AG04450 (cell line): Measurements from ENCODE around the gene IGSF11. TPM values are rescaled to one million over a fixed set of nuclear protein-coding genes. Genes with fewer than 3 reads are reported as not detected.

Experiments used
- CTCF ChIA-PET: fragments of 300-600, 350-600 bp; formaldehyde crosslinking; extraction: SDS; loops from one replicate; lab custom pipeline; 2022; ENCODE audit warnings: antibody characterized with exemption, inconsistent platforms; lab: Charles Lee
- POLR2A ChIA-PET: fragments of 350-600 bp; formaldehyde crosslinking; extraction: SDS; loops from one replicate; lab custom pipeline; 2021; ENCODE audit warnings: antibody characterized with exemption, inconsistent platforms; lab: Yijun Ruan, JAX
- DNase-seq: peaks from one replicate; pipeline ENCODE4 v3.0.0-alpha.2; 2011; ENCODE audit warnings: low read depth, low spot score
- H3K27ac ChIP-seq: one replicate; pipeline ENCODE4 v1.5.1; 2012; ENCODE audit warnings: low read depth, low read length, control low read depth
- H3K27me3 ChIP-seq: one replicate; pipeline ENCODE4 v1.6.0; 2012; ENCODE audit warnings: low read length; ENCODE audit not compliant: control insufficient read depth, insufficient read depth
- H3K4me3 ChIP-seq: 2 replicates; pipeline ENCODE4 v1.5.1; 2011; ENCODE audit warnings: mild to moderate bottlenecking, low read depth, low read length, control low read depth
- H3K9me3 ChIP-seq: 2 replicates; pipeline ENCODE4 v1.5.1; 2012; ENCODE audit warnings: low read length; ENCODE audit not compliant: control insufficient read depth, insufficient read depth
- polyA plus RNA-seq: library from polyadenylated mRNA; depleted of rRNA; stranded (reverse); fragments of >200 nt; gene quantifications from 2 replicates; pipeline ENCODE4 v1.2.3, GENCODE V29; 2011
- TF ChIP-seq, protein P1 (sequence below): IDR thresholded peaks from 2 replicates; pipeline ENCODE4 v1.5.1; 2011; ENCODE audit warnings: low read depth, low read length, control low read depth, inconsistent platforms

The IGSF11 gene
- polyA plus RNA-seq, 1 experiment, result 0.05 TPM

GRCh38 chr3:119063471-119063870 is 28.8 kb upstream of the IGSF11 start:
- H3K9me3 ChIP-seq, result no peaks in the 10 kb centered on the region
- no peaks in the 10 kb centered on the region for H3K27me3 ChIP-seq
- H3K4me3 ChIP-seq, result no peak overlapping the region
- DNase-seq, result no peak
- CTCF ChIA-PET, result no interaction called here
- H3K27ac ChIP-seq, result no peak overlapping the region
- TF ChIP-seq, protein P1, sequence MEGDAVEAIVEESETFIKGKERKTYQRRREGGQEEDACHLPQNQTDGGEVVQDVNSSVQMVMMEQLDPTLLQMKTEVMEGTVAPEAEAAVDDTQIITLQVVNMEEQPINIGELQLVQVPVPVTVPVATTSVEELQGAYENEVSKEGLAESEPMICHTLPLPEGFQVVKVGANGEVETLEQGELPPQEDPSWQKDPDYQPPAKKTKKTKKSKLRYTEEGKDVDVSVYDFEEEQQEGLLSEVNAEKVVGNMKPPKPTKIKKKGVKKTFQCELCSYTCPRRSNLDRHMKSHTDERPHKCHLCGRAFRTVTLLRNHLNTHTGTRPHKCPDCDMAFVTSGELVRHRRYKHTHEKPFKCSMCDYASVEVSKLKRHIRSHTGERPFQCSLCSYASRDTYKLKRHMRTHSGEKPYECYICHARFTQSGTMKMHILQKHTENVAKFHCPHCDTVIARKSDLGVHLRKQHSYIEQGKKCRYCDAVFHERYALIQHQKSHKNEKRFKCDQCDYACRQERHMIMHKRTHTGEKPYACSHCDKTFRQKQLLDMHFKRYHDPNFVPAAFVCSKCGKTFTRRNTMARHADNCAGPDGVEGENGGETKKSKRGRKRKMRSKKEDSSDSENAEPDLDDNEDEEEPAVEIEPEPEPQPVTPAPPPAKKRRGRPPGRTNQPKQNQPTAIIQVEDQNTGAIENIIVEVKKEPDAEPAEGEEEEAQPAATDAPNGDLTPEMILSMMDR, result no peak
- POLR2A ChIA-PET, result no interaction called here

DNA sequence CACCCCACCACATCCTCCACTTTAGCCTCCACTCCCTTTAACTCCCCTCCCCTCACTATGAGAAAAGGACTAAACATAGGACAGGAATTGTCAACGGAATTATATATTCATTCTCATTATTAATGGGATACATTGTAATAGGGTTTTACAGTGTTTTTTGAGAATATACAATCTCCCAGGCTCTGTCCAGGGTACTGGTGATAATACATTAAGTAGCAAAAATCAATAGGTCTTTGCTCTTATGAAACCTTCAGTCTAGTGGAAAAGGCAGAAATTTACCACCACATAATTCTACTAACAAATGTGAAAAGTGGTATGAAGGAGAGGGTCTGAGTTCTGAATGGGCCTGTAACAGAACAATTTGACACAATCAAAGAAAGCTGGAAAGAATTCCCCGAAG is 28.2 kb upstream of the IGSF11 start:
- ChIA-PET POLR2A (no interaction called here), CTCF (no interaction called here)
- DNase-seq, result no peak
- Histone ChIP-seq H3K27ac (no peak overlapping the region), H3K9me3 (no peaks in the 10 kb centered on the region), H3K27me3 (no peaks in the 10 kb centered on the region), H3K4me3 (no peak overlapping the region)
- TF ChIP-seq, protein P1, result no peak

DNA sequence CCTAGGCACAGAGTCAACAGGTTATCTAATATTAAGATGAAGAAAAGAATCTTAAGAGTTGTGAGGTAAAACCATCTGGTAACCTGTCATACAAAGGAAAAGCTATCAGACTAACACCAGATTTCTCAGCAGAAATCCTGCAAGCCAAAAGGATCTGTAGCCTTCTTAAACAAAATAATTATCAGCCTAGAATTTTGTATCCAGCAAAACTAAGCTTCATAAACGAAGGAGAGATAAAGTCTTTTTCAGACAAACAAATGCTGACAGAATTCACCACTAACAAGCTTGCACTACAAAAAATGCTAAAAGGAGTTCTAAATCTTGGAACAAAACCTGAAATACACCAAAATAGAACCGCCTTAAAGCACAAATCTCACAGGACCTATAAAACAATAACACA is 9.9 kb upstream of the IGSF11 start:
- ChIA-PET POLR2A (no interaction called here), CTCF (interaction anchor here (1.0 to 1.4 kb wide), 2 partner anchors 10 to 161 kb away, joined by 3 to 5 read pairs; partner anchors contain the start of gene IGSF11)
- TF ChIP-seq, protein P1, result no peak
- H3K27ac ChIP-seq, result no peak overlapping the region
- H3K4me3 ChIP-seq, result no peak overlapping the region
- no peak for DNase-seq
- no peaks in the 10 kb centered on the region for H3K27me3 ChIP-seq
- H3K9me3 ChIP-seq, result no peaks in the 10 kb centered on the region

DNA sequence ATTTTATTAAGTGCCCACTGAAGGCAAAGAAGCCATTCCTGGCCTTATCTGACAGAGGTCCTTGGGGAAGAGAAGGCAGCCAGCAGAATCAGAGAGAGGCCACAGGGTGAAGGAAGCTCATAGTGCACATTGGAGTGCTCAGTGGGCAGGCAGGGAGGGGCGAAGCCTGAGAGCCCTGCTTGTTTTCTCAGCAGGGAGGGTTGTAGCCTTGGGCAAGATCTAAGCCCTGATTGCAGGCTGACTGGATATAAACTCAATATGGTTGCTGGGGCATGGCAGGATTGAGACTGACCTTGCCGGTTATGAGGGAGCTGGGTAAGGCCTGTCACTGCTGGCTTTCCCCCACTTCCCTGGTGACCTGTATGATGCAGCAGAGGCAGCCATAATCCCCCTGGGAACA is 7.5 kb upstream of the IGSF11 start:
- H3K9me3 ChIP-seq, result no peaks in the 10 kb centered on the region
- no peaks in the 10 kb centered on the region for H3K27me3 ChIP-seq
- TF ChIP-seq, protein P1, result no peak
- no peak for DNase-seq
- POLR2A ChIA-PET, result no interaction called here
- H3K27ac ChIP-seq, result no peak overlapping the region
- H3K4me3 ChIP-seq, result no peak overlapping the region
- CTCF ChIA-PET, result interaction anchor here (0.5 kb wide), 1 partner anchor 1938 kb away, joined by 4 read pairs; no protein-coding TSS in a partner anchor

DNA sequence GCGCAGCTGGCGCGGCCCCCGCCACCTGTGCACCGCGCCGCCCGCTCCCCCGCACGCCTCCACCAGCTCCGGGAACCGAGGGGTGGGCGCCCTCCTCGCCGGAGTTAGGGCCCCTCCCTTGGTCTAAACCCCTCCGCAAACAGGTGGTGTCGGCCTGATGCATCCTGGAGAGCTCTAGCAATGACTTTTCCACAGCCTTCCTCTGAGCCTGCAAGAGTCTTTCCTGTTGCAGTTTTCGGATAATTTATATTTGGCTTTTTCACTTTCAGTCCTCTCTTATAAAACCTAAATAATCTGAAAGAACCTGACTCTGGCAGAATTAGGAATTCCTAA is 334 bp upstream of the IGSF11 start:
- TF ChIP-seq, protein P1, result no peak
- CTCF ChIA-PET, result interaction anchor here (0.6 to 5.6 kb wide), 6 partner anchors 11 to 209 kb away, joined by 3 to 76 read pairs (median 6); partner anchors contain the start of gene B4GALT4
- DNase-seq, result no peak
- no peak overlapping the region for H3K27ac ChIP-seq
- H3K4me3 ChIP-seq, result peak overlapping the region; percentile 35; the same call in 1 of the 2 replicates
- peaks cover 14% of the 10 kb centered on the region for H3K27me3 ChIP-seq
- no peaks in the 10 kb centered on the region for H3K9me3 ChIP-seq
- POLR2A ChIA-PET, result no interaction called here
